Measurements from ENCODE around the gene CEMIP2. TPM values are rescaled to one million over a fixed set of nuclear protein-coding genes. Genes with fewer than 3 reads are reported as not detected.

CEMIP2 gene
- total and polyA plus RNA-seq, 2 of the 13 experiments (the other 11 are each of a cell fraction or from before 2014, with no cell fraction given) = 94.3 to 128 TPM

- no peak for TF ChIP-seq SNAPC4 (CRISPR knock-in tag; IDR thresholded peaks at IDR 0.05)
- no peak for TF ChIP-seq AKAP8 (CRISPR knock-in tag; IDR thresholded peaks at IDR 0.05)
- TF ChIP-seq SMARCC2 (IDR thresholded peaks at IDR 0.05) = peak; percentile 87
- no peak for TF ChIP-seq ZNF891 (CRISPR knock-in tag; IDR thresholded peaks at IDR 0.05)
- no peak for TF ChIP-seq ZNF772 (CRISPR knock-in tag; IDR thresholded peaks at IDR 0.05)
- no peak; the same call in 1 of the 2 replicates for TF ChIP-seq REPIN1 (CRISPR knock-in tag; IDR thresholded peaks at IDR 0.05; ENCODE audit: borderline replicate concordance, low read depth)
- TF ChIP-seq CBX1 (IDR thresholded peaks at IDR 0.05; ENCODE audit: low read depth) = no peak
- TF ChIP-seq REST (IDR thresholded peaks at IDR 0.05; ENCODE audit: borderline replicate concordance in 1 of 2, low read depth in 1 of 2, low read length in 2 of 2) = no peak
- TF ChIP-seq ZNF773 (CRISPR knock-in tag; IDR thresholded peaks at IDR 0.05; ENCODE audit: borderline replicate concordance) = no peak
- no peak for TF ChIP-seq KDM5A (IDR thresholded peaks at IDR 0.05; ENCODE audit: borderline replicate concordance, low read length)
- TF ChIP-seq HOXA5 (CRISPR knock-in tag; IDR thresholded peaks at IDR 0.05) = 0 out of 2 replicates have a peak, but pooled peaks have one; percentile 66
- TF ChIP-seq HOXA3 (CRISPR knock-in tag; IDR thresholded peaks at IDR 0.05) = peak; percentile 43; the same call in 1 of the 2 replicates
- TF ChIP-seq ZNF562 (CRISPR knock-in tag; IDR thresholded peaks at IDR 0.05; ENCODE audit: borderline replicate concordance) = no peak
- no peak for TF ChIP-seq ZNF639 (CRISPR knock-in tag; conservative IDR thresholded peaks at IDR 0.05)
- no peak for TF ChIP-seq WIZ (CRISPR knock-in tag; IDR thresholded peaks at IDR 0.05)
- TF ChIP-seq FOXO1 (CRISPR knock-in tag; IDR thresholded peaks at IDR 0.05) = peak; percentile 96
- no peak for TF ChIP-seq BRCA1 (CRISPR knock-in tag; IDR thresholded peaks at IDR 0.05)
- TF ChIP-seq THAP11 (CRISPR knock-in tag; IDR thresholded peaks at IDR 0.05) = peak; percentile 67
Measured at GRCh38 chr9:71725590-71726338, 42.5 kb downstream of the CEMIP2 start (continued).
